Neuronal stem cell (in vitro differentiated cells): ENCODE measurements around the gene COX7A1.

Experiments
- DNase-seq: peaks from one replicate; pipeline ENCODE4 v3.0.0-alpha.2; 2013; ENCODE audit warnings: low spot score
- H2AFZ ChIP-seq: one replicate; pipeline ENCODE4 v1.6.1; 2013; ENCODE audit warnings: mild to moderate bottlenecking, low read length, inconsistent platforms
- H2AK5ac ChIP-seq: 2 replicates; pipeline ENCODE4 v1.6.1; 2013; ENCODE audit warnings: low read depth, mild to moderate bottlenecking, inconsistent platforms, low read length, moderate library complexity, mixed read lengths
- H2BK120ac ChIP-seq: 2 replicates; pipeline ENCODE4 v1.6.1; 2013; ENCODE audit warnings: low read depth, mild to moderate bottlenecking, inconsistent platforms, low read length, moderate library complexity, mixed read lengths
- H2BK12ac ChIP-seq: one replicate; pipeline ENCODE4 v1.6.1; 2013; ENCODE audit warnings: low read length, inconsistent platforms
- H2BK15ac ChIP-seq: 2 replicates; pipeline ENCODE4 v1.6.1; 2013; ENCODE audit warnings: mild to moderate bottlenecking, low read length, inconsistent platforms, mixed read lengths
- H2BK5ac ChIP-seq: one replicate; pipeline ENCODE4 v1.6.1; 2013; ENCODE audit warnings: inconsistent platforms, mild to moderate bottlenecking, low read length, moderate library complexity
- H3K14ac ChIP-seq: one replicate; pipeline ENCODE4 v1.6.1; 2013; ENCODE audit warnings: low read length, inconsistent platforms
- H3K18ac ChIP-seq: 2 replicates; pipeline ENCODE4 v1.6.1; 2013; ENCODE audit warnings: low read length, inconsistent platforms
- H3K23ac ChIP-seq: 2 replicates; pipeline ENCODE4 v1.6.1; 2013; ENCODE audit warnings: low read depth, mild to moderate bottlenecking, mixed read lengths, low read length, inconsistent platforms; ENCODE audit not compliant: poor library complexity
- H3K27ac ChIP-seq: replicated peaks from 3 replicates; pipeline ENCODE4 v1.5.1; 2013; ENCODE audit warnings: low read length, inconsistent platforms
- H3K27me3 ChIP-seq, 3 experiments: 2 replicates each; pipeline ENCODE4 v1.6.1; 2013; ENCODE audit warnings: low read length in 3 of 3, mild to moderate bottlenecking in 2 of 3, inconsistent platforms in 1 of 3, low read depth in 1 of 3, mixed read lengths in 1 of 3, moderate library complexity in 1 of 3; ENCODE audit not compliant: control insufficient read depth in 3 of 3, insufficient read depth in 3 of 3
- H3K36me3 ChIP-seq, 2 donors: replicated peaks in 1 of 2; 2 replicates each; pipeline ENCODE4 v1.6.1; 2013; ENCODE audit warnings: low read length in 2 of 2; ENCODE audit not compliant: control insufficient read depth in 2 of 2, insufficient read depth in 2 of 2
- H3K4ac ChIP-seq: 2 replicates; pipeline ENCODE4 v1.6.1; 2013; ENCODE audit warnings: inconsistent platforms, mild to moderate bottlenecking, low read length, moderate library complexity
- H3K4me1 ChIP-seq, 2 donors: 1 replicate in 1 of 2; 2 replicates in 1 of 2; pipeline ENCODE4 v1.6.1; 2013; ENCODE audit warnings: low read length in 2 of 2, low read depth in 1 of 2; ENCODE audit not compliant: control insufficient read depth in 2 of 2, insufficient read depth in 1 of 2
- H3K4me2 ChIP-seq: one replicate; pipeline ENCODE4 v1.6.1; 2013; ENCODE audit warnings: mild to moderate bottlenecking, low read length, inconsistent platforms; ENCODE audit not compliant: insufficient read depth, poor library complexity, severe bottlenecking
- H3K4me3 ChIP-seq, 2 donors: 2 replicates each; pipeline ENCODE4 v1.5.1; 2013; ENCODE audit warnings: low read length in 2 of 2, mild to moderate bottlenecking in 2 of 2, inconsistent platforms in 1 of 2, moderate library complexity in 1 of 2
- H3K79me1 ChIP-seq: one replicate; pipeline ENCODE4 v1.6.1; 2013; ENCODE audit warnings: low read depth, mild to moderate bottlenecking, inconsistent platforms, low read length, moderate library complexity
- H3K9ac ChIP-seq: one replicate; pipeline ENCODE4 v1.6.1; 2013; ENCODE audit warnings: mild to moderate bottlenecking, low read depth, low read length, inconsistent platforms; ENCODE audit not compliant: poor library complexity
- H3K9me3 ChIP-seq, 2 donors: replicated peaks in 1 of 2; 2 replicates each; pipeline versions ENCODE3 to v1.6.1; 2013; ENCODE audit warnings: low read length in 2 of 2, mild to moderate bottlenecking in 2 of 2, inconsistent platforms in 1 of 2, low read depth in 1 of 2, mixed read lengths in 1 of 2, moderate library complexity in 1 of 2; ENCODE audit not compliant: control insufficient read depth in 2 of 2, insufficient read depth in 1 of 2
- H4K8ac ChIP-seq: one replicate; pipeline ENCODE4 v1.6.1; 2013; ENCODE audit warnings: low read depth, mild to moderate bottlenecking, inconsistent platforms, low read length, moderate library complexity
- H4K91ac ChIP-seq: one replicate; pipeline ENCODE4 v1.6.1; 2013; ENCODE audit warnings: low read length, low read depth, mild to moderate bottlenecking, inconsistent platforms; ENCODE audit not compliant: poor library complexity
- WGBS, 2 donors: extraction: QIAGEN DNeasy Blood & Tissue Kit; methylation state at CpG; one replicate each; pipeline ENCODE4 v1.1.7; 2013; ENCODE audit warnings: missing lambda C conversion rate in 2 of 2, mixed read lengths in 1 of 2; ENCODE audit not compliant: insufficient read length in 2 of 2, insufficient replicate concordance in 1 of 2; ENCODE audit errors: extremely low coverage in 2 of 2; 5-methylcytosine and 5-hydroxymethylcytosine counted together

Gene COX7A1

DNA sequence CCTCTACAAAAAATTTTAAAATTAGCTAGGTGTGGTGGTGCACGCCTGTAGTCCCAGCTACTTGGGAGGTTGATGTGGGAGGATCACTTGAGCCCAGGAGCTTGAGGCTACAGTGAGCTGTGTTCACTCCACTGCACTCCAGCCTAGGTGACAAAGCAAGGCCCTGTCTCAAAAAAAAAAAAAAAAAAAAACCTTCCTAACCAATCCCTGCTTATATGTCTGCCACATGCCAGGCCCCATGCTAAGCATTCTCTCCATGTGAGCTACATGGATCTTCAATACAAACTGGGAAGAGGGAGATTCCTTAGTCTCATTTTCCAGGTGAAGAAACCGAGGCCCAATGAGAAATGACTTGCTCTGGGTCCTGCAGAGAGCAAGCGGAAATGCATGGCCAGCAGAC lies 43.6 kb downstream of the COX7A1 start:
- no peak overlapping the region for H4K91ac ChIP-seq
- H3K36me3 ChIP-seq = peaks cover 38 to 66% of the 10 kb centered on the region in 2 donors
- no peak overlapping the region for H2AK5ac ChIP-seq
- H3K27ac ChIP-seq = no peak overlapping the region
- H2BK12ac ChIP-seq = no peak overlapping the region
- H3K27me3 ChIP-seq = peaks cover 0 to 1% (median 0%) of the 10 kb centered on the region in 3 experiments
- no peak overlapping the region for H2BK15ac ChIP-seq
- DNase-seq = no peak
- peaks cover 0 to 2% of the 10 kb centered on the region in 2 donors for H3K9me3 ChIP-seq
- H2BK5ac ChIP-seq = no peak overlapping the region
- H3K79me1 ChIP-seq = peaks cover 16% of the 10 kb centered on the region
- no peak overlapping the region for H4K8ac ChIP-seq
- no CpG with 5 or more reads among the region's 3 CpGs for WGBS, 2 donors
- H2AFZ ChIP-seq = no peak overlapping the region
- peaks cover 0 to 18% of the 10 kb centered on the region in 2 donors for H3K4me1 ChIP-seq
- no peak overlapping the region for H3K4me3 ChIP-seq
- H3K4me2 ChIP-seq = no peak overlapping the region
- H2BK120ac ChIP-seq = no peak overlapping the region
- H3K9ac ChIP-seq = no peak overlapping the region
- H3K18ac ChIP-seq = no peak overlapping the region
- no peak overlapping the region for H3K23ac ChIP-seq
- no peak overlapping the region for H3K14ac ChIP-seq
- no peak overlapping the region for H3K4ac ChIP-seq

DNA sequence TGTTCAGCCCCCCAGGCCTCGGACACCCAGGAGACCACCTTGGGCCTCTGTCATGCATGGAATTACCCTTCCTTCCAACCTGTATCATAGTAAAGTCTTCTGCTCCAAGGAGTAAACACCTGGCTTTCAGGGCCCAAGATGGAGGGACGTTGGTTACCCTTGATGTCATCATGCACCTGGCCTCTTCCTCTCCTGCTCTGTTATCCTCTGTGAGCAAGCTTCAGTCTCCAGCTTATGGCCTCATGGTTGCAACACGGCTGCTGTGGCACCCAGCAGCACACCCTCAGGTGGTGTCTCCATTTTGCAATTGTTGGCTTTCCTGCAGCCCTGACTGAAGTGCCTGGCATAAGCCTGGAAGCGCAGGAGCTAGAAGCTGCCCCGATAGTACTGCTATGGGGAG lies 45.3 kb downstream of the COX7A1 start:
- no peak overlapping the region for H2BK12ac ChIP-seq
- H3K14ac ChIP-seq = no peak overlapping the region
- H3K9me3 ChIP-seq = no peaks in the 10 kb centered on the region
- no peak overlapping the region for H2AK5ac ChIP-seq
- no peak overlapping the region for H4K8ac ChIP-seq
- H3K4me2 ChIP-seq = no peak overlapping the region
- H3K4me3 ChIP-seq = no peak overlapping the region
- no CpG with 5 or more reads among the region's 5 CpGs for WGBS, 2 donors
- no peak for DNase-seq
- H3K4ac ChIP-seq = no peak overlapping the region
- H3K79me1 ChIP-seq = peaks cover 10% of the 10 kb centered on the region
- no peak overlapping the region for H2BK15ac ChIP-seq
- no peak overlapping the region for H2BK120ac ChIP-seq
- H3K27ac ChIP-seq = no peak overlapping the region
- H2AFZ ChIP-seq = no peak overlapping the region
- H3K18ac ChIP-seq = no peak overlapping the region
- peaks cover 0 to 13% of the 10 kb centered on the region in 2 donors for H3K4me1 ChIP-seq
- no peak overlapping the region for H3K9ac ChIP-seq
- no peak overlapping the region for H2BK5ac ChIP-seq
- no peak overlapping the region for H3K23ac ChIP-seq
- peaks cover 0 to 1% (median 0%) of the 10 kb centered on the region in 3 experiments for H3K27me3 ChIP-seq
- no peak overlapping the region for H4K91ac ChIP-seq
- peaks cover 40 to 66% of the 10 kb centered on the region in 2 donors for H3K36me3 ChIP-seq

DNA sequence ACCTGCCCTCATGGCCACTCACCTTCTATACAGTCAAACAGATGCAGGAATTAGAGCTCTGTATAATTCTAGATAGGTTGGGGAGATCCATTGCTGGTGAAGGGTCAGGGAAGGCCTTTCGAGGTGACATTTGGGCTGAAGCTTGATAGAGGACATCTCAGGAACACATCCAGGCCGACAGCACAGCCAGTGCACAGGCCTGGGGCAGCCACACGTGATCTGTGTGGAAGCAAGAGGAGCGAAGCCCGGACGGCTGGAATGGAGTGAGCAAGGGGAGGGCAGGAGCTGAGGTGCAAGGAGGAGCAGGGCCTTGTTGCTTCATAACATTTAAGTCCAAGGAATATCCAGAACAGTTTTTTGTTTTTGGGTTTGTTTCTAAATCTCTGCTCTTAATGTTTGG lies 45.8 kb downstream of the COX7A1 start:
- WGBS, 2 donors = no CpG with 5 or more reads among the region's 6 CpGs
- Histone ChIP-seq H3K23ac (no peak overlapping the region), H2BK5ac (no peak overlapping the region), H3K36me3 (peaks cover 45 to 67% of the 10 kb centered on the region in 2 donors), H2AFZ (no peak overlapping the region), H2BK120ac (no peak overlapping the region), H3K4me2 (no peak overlapping the region), H3K4ac (no peak overlapping the region), H3K14ac (no peak overlapping the region), H4K91ac (no peak overlapping the region), H3K27ac (no peak overlapping the region), H2BK12ac (no peak overlapping the region), H3K4me3 (no peak overlapping the region), H3K27me3 (peaks cover 0 to 1% (median 0%) of the 10 kb centered on the region in 3 experiments), H2BK15ac (no peak overlapping the region), H4K8ac (no peak overlapping the region), H3K79me1 (peaks cover 12% of the 10 kb centered on the region), H3K4me1 (peaks cover 0 to 11% of the 10 kb centered on the region in 2 donors), H3K9me3 (no peaks in the 10 kb centered on the region), H2AK5ac (no peak overlapping the region), H3K9ac (no peak overlapping the region), H3K18ac (no peak overlapping the region)
- DNase-seq = no peak

- no peak overlapping the region for H4K8ac ChIP-seq
- no peak overlapping the region for H3K14ac ChIP-seq
- H3K79me1 ChIP-seq = peaks cover 9% of the 10 kb centered on the region
- H3K23ac ChIP-seq = peak overlapping the region; percentile 85
- no peak overlapping the region for H3K18ac ChIP-seq
- no peaks in the 10 kb centered on the region for H3K9me3 ChIP-seq
- H3K4me3 ChIP-seq = no peak overlapping the region
- no peak overlapping the region for H3K27ac ChIP-seq
- no peak overlapping the region for H2BK5ac ChIP-seq
- no peak overlapping the region for H3K4ac ChIP-seq
- no peak overlapping the region for H3K4me2 ChIP-seq
- H4K91ac ChIP-seq = no peak overlapping the region
- WGBS, 2 donors = no CpG with 5 or more reads among the region's 12 CpGs
- H3K9ac ChIP-seq = no peak overlapping the region
- peaks cover 0 to 3% of the 10 kb centered on the region in 2 donors for H3K4me1 ChIP-seq
- peaks cover 63 to 81% of the 10 kb centered on the region in 2 donors for H3K36me3 ChIP-seq
- no peak overlapping the region for H2BK15ac ChIP-seq
- no peak overlapping the region for H2BK120ac ChIP-seq
- no peaks in the 10 kb centered on the region for H3K27me3 ChIP-seq
- no peak overlapping the region for H2BK12ac ChIP-seq
- no peak for DNase-seq
- H2AK5ac ChIP-seq = no peak overlapping the region
- no peak overlapping the region for H2AFZ ChIP-seq
Measured at GRCh38 chr19:36103842-36104552, 48.2 kb downstream of the COX7A1 start.
